Endothelial cell of umbilical vein (primary cell): Measurements from ENCODE around the gene RUFY3. TPM values are rescaled to one million over a fixed set of nuclear protein-coding genes. Genes with fewer than 3 reads are reported as not detected.

Experiments used
- BruUV-seq: library from RNA; stranded (reverse); fragments of 400-500 nt; replicated peaks from 2 replicates; lab custom pipeline; 2021; lab: Mats Ljungman, UMichigan
- CTCF ChIA-PET: fragments of 300-600, 350-600 bp; sonication (Branson Sonifier 250); formaldehyde crosslinking; loops from one replicate; lab custom pipeline; 2021; ENCODE audit warnings: antibody characterized with exemption, inconsistent platforms; lab: Charles Lee
- POLR2A ChIA-PET: fragments of 300-600, 350-600 bp; sonication (Branson Sonifier 250); formaldehyde crosslinking; loops from one replicate; lab custom pipeline; 2021; ENCODE audit warnings: antibody characterized with exemption, inconsistent platforms; lab: Charles Lee
- DNase-seq: peaks from one replicate; pipeline ENCODE4 v3.0.0-alpha.2; 2011; ENCODE audit warnings: low read depth, low spot score
- FAIRE-seq: peaks from 2 replicates; lab custom pipeline; 2011; peaks lifted over from hg19 to GRCh38; lab: Jason Lieb, UNC
- H2AFZ ChIP-seq: 2 replicates; pipeline ENCODE4 v1.6.0; 2012; ENCODE audit warnings: low read depth, low read length, control low read depth, inconsistent platforms
- H3K27ac ChIP-seq: 2 replicates; pipeline ENCODE4 v1.5.1; 2011; ENCODE audit warnings: low read depth, mild to moderate bottlenecking, control low read depth, low read length, moderate library complexity; ENCODE audit not compliant: insufficient read depth
- H3K27me3 ChIP-seq, 2 experiments: 2 replicates each; pipeline versions ENCODE4 v1.6.0 to v1.6.1; 2011; ENCODE audit warnings: low read length in 2 of 2, mixed read lengths in 1 of 2; ENCODE audit not compliant: control insufficient read depth in 2 of 2, insufficient read depth in 2 of 2
- H3K36me3 ChIP-seq, 2 experiments: 2 replicates in 1 of 2; 3 replicates in 1 of 2; pipeline ENCODE4 v1.5.1; 2011; ENCODE audit warnings: low read length in 2 of 2, mild to moderate bottlenecking in 1 of 2, moderate library complexity in 1 of 2; ENCODE audit not compliant: control insufficient read depth in 2 of 2, insufficient read depth in 2 of 2; ENCODE audit errors: extremely low read depth in 1 of 2
- H3K4me1 ChIP-seq: 3 replicates; pipeline ENCODE4 v1.5.1; 2011; ENCODE audit warnings: mild to moderate bottlenecking, low read length; ENCODE audit not compliant: control insufficient read depth, insufficient read depth; ENCODE audit errors: extremely low read depth
- H3K4me2 ChIP-seq: 2 replicates; pipeline ENCODE4 v1.6.1; 2011; ENCODE audit warnings: low read length, control low read depth, mixed read lengths; ENCODE audit not compliant: insufficient read depth
- H3K4me3 ChIP-seq, 3 experiments: fragments of 200-600 bp in 1 of 3; sonication (generic), shearing (Covaris generic) in 1 of 3; replicated peaks in 1 of 3; 2 replicates each; pipeline ENCODE4 v1.5.1; 2011 to 2016; ENCODE audit warnings: control low read depth in 3 of 3, low read length in 3 of 3, mild to moderate bottlenecking in 2 of 3, inconsistent platforms in 1 of 3, low read depth in 1 of 3, moderate library complexity in 1 of 3; ENCODE audit not compliant: insufficient read depth in 1 of 3
- H3K79me2 ChIP-seq: 2 replicates; pipeline ENCODE4 v1.6.0; 2012; ENCODE audit warnings: low read length, inconsistent platforms; ENCODE audit not compliant: control insufficient read depth, insufficient read depth
- H3K9ac ChIP-seq: replicated peaks from 2 replicates; pipeline ENCODE3; 2011; ENCODE audit warnings: low read length, control low read depth; ENCODE audit not compliant: insufficient read depth; ENCODE audit errors: extremely low read depth
- H3K9me1 ChIP-seq: replicated peaks from 3 replicates; pipeline ENCODE4 v1.6.0; 2011; ENCODE audit warnings: mild to moderate bottlenecking, low read length; ENCODE audit not compliant: control insufficient read depth, insufficient read depth; ENCODE audit errors: extremely low read depth
- H3K9me3 ChIP-seq: replicated peaks from 2 replicates; pipeline ENCODE4 v1.5.1; 2012; ENCODE audit warnings: low read length, inconsistent platforms; ENCODE audit not compliant: control insufficient read depth, insufficient read depth
- H4K20me1 ChIP-seq: replicated peaks from 2 replicates; pipeline ENCODE3; 2011; ENCODE audit warnings: mild to moderate bottlenecking, low read length; ENCODE audit not compliant: control insufficient read depth, insufficient read depth; ENCODE audit errors: extremely low read depth
- CTCF ChIP-seq, 2 donors: IDR thresholded peaks; 1 replicate in 1 of 2; 2 replicates in 1 of 2; pipeline ENCODE4 v1.5.1; 2011; ENCODE audit warnings: low read length in 2 of 2, mild to moderate bottlenecking in 2 of 2, moderate library complexity in 2 of 2, control low read depth in 1 of 2, inconsistent platforms in 1 of 2, low read depth in 1 of 2; ENCODE audit not compliant: insufficient read depth in 1 of 2; ENCODE audit errors: extremely low read depth in 1 of 2
- EZH2 ChIP-seq: IDR thresholded peaks from 2 replicates; pipeline ENCODE4 v1.6.1; 2012; ENCODE audit warnings: borderline replicate concordance, low read depth, mild to moderate bottlenecking, moderate library complexity, low read length, inconsistent platforms; ENCODE audit not compliant: severe bottlenecking
- FOS ChIP-seq: IDR thresholded peaks from 2 replicates; pipeline ENCODE4 v1.6.1; 2011; ENCODE audit warnings: mild to moderate bottlenecking, low read length, moderate library complexity, borderline replicate concordance; ENCODE audit not compliant: insufficient read depth
- GATA2 ChIP-seq: IDR thresholded peaks from 2 replicates; pipeline ENCODE4 v1.7.0; 2011; ENCODE audit warnings: low read depth, mild to moderate bottlenecking, moderate library complexity, mixed read lengths, low read length; ENCODE audit not compliant: insufficient read length, insufficient read depth
- JUN ChIP-seq: IDR thresholded peaks from 2 replicates; pipeline ENCODE4 v1.6.1; 2011; ENCODE audit warnings: borderline replicate concordance, low read depth; ENCODE audit not compliant: insufficient read length, insufficient read depth
- MAX ChIP-seq: IDR thresholded peaks from 2 replicates; pipeline ENCODE4 v1.6.1; 2011; ENCODE audit not compliant: insufficient read depth, insufficient read length
- MYC ChIP-seq: IDR thresholded peaks from one replicate; pipeline ENCODE4 v1.6.1; 2011; ENCODE audit warnings: mild to moderate bottlenecking, low read depth, low read length
- POLR2A ChIP-seq: IDR thresholded peaks from 2 replicates; pipeline ENCODE4 v1.6.1; 2012; ENCODE audit warnings: low read depth, mild to moderate bottlenecking, control low read depth, low read length
- POLR2AphosphoS5 ChIP-seq: IDR thresholded peaks from 2 replicates; pipeline ENCODE4 v1.6.1; 2012; ENCODE audit warnings: low read depth, mild to moderate bottlenecking, control low read depth, low read length, moderate library complexity; ENCODE audit not compliant: insufficient read depth
- dilution Hi-C: fragments of 300-500 bp; cut with MboI; formaldehyde crosslinking; loops from one replicate; pipeline ENCODE4 v1.15.0; 2019; ENCODE audit warnings: low sequenced_read_pairs; ENCODE audit not compliant: extremely low pct_ligation_motif_present
- intact Hi-C: fragments of 100-400 bp; cut with micrococcal nuclease; formaldehyde crosslinking; loops from one replicate; pipeline ENCODE4 v1.10.0; 2022
- polyA plus RNA-seq, 4 experiments: library from polyadenylated mRNA; depleted of rRNA in 3 of 4; stranded (reverse) in 3 of 4; unstranded in 1 of 4; fragments of >200 nt; gene quantifications; 2 replicates each; pipeline versions ENCODE4 v1.2.1 to v1.2.3, GENCODE V29; 2011 to 2012; ENCODE audit warnings: missing spikeins in 1 of 4
- total RNA-seq: library from RNA; stranded (reverse); gene quantifications from 2 replicates; pipeline ENCODE4 v1.2.3, GENCODE V29; 2021

RUFY3 gene
- total and polyA plus RNA-seq, 2 donors (not counting 3 experiments of a cell fraction or from before 2014, with no cell fraction given): 10.0 to 52.8 TPM

- H3K36me3 ChIP-seq: no peaks in the 10 kb centered on the region
- no peak overlapping the region for H3K27ac ChIP-seq
- no peaks in the 10 kb centered on the region for H3K9me1 ChIP-seq
- H3K4me1 ChIP-seq: peaks cover 5% of the 10 kb centered on the region
- intact Hi-C loops (no loop called here), dilution Hi-C loops (no loop called here)
- H3K4me2 ChIP-seq: no peak overlapping the region
- H4K20me1 ChIP-seq: no peaks in the 10 kb centered on the region
- BruUV-seq: no TSS peak
- no peak overlapping the region for H2AFZ ChIP-seq
- H3K4me3 ChIP-seq: no peak overlapping the region
- peaks cover 36% of the 10 kb centered on the region for H3K79me2 ChIP-seq
- TF ChIP-seq MAX (no peak), MYC (no peak), POLR2A (no peak), JUN (no peak), GATA2 (no peak), FOS (no peak), EZH2 (no peak), CTCF (IDR thresholded peaks at IDR 0.05; ENCODE audit: extremely low read depth in 1 of 2, insufficient read depth in 1 of 2, low read depth in 1 of 2, low read length in 2 of 2) (no peak), POLR2AphosphoS5 (no peak)
- no peaks in the 10 kb centered on the region for H3K9me3 ChIP-seq
- ChIA-PET POLR2A (no interaction called here), CTCF (no interaction called here)
- FAIRE-seq (no peak), DNase-seq (no peak)
- no peak overlapping the region for H3K9ac ChIP-seq
- no peaks in the 10 kb centered on the region for H3K27me3 ChIP-seq
Measured at GRCh38 chr4:70713453-70714078, 8.2 kb upstream of the RUFY3 start.
